Erythroblast (primary cell): ENCODE results near the gene SRCIN1.

Source experiments
- GATA1 ChIP-seq: IDR thresholded peaks from 2 replicates; pipeline ENCODE4 v1.6.1; 2011; ENCODE audit warnings: low read depth, mild to moderate bottlenecking, control low read depth, low read length, moderate library complexity
- POLR2A ChIP-seq: IDR thresholded peaks from 2 replicates; pipeline ENCODE4 v1.6.1; 2011; ENCODE audit warnings: mild to moderate bottlenecking, low read length

GRCh38 chr17:38551121-38551520 is 54.6 kb downstream of the SRCIN1 start:
- TF ChIP-seq POLR2A = no peak
- no peak for TF ChIP-seq GATA1
